Measurements from ENCODE around the gene GPR153. TPM values are rescaled to one million over a fixed set of nuclear protein-coding genes. Genes with fewer than 3 reads are reported as not detected.

The GPR153 gene
- total and polyA plus RNA-seq, 2 of the 13 experiments (the other 11 are each of a cell fraction or from before 2014, with no cell fraction given) = 0.22 to 0.31 TPM

DNA sequence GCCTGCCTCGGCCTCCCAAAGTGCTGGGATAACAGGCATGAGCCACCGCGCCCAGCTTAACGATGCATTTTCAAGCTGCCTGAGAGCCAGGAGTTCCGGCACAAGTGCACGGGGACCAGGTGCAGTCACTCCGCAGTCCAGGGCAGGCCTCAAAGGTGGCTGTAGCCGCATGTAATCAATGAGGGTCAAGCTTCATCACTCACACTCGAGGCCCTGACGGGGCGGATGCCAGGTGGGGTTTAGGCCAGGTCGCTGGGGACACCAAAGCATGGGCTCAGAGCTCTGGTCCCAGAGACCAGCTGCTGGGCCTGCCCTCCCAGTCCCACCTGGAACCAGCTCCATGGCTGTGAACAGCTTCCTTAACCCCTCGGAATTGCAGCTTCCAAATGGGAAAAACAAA lies 26.1 kb upstream of the GPR153 start:
- ChIA-PET CTCF (ENCODE audit: low intra/inter-chr PET ratio, low total read pairs) (no interaction called here), POLR2A (no interaction called here)
- Histone ChIP-seq H3K9me3 (ENCODE audit: low read length) (no peaks in the 10 kb centered on the region), H3K4me1 (ENCODE audit: insufficient read depth, low read length) (peaks cover 10% of the 10 kb centered on the region), H3K27ac (ENCODE audit: extremely low read length, insufficient read depth, low read length) (no peak overlapping the region), H4K20me1 (ENCODE audit: insufficient read depth, low read length) (no peaks in the 10 kb centered on the region), H3K9ac (ENCODE audit: insufficient read depth, low read depth, low read length) (no peak overlapping the region), H2AFZ (ENCODE audit: low read length) (no peak overlapping the region), H3K27me3 (ENCODE audit: control insufficient read depth in 1 of 2, insufficient read depth in 2 of 2, low read length in 2 of 2) (no peaks in the 10 kb centered on the region), H3K36me3 (replicated peaks in 1 of 2; ENCODE audit: control insufficient read depth in 1 of 2, insufficient read depth in 2 of 2, low read length in 2 of 2) (peaks cover 1 to 23% of the 10 kb centered on the region in 2 experiments; a peak in 4 of 5 replicates), H3K4me2 (ENCODE audit: low read depth, low read length) (no peak overlapping the region), H3K79me2 (ENCODE audit: insufficient read depth, low read length) (no peaks in the 10 kb centered on the region), H3K4me3 (replicated peaks in 1 of 3; ENCODE audit: insufficient read depth in 1 of 3, low read depth in 2 of 3, low read length in 3 of 3) (no peak overlapping the region)
- intact Hi-C loops (cut with micrococcal nuclease; ENCODE audit: unreplicated experiment) (no loop called here), in situ Hi-C loops (cut with HindIII; ENCODE audit: extremely low pct_ligation_motif_present, low pct_unique_long_range_greater_than_20kb) (no loop called here)
- no peak for TF ChIP-seq EEA1 (CRISPR knock-in tag; IDR thresholded peaks at IDR 0.05; ENCODE audit: borderline replicate concordance)
- no peak for TF ChIP-seq ZNF232 (CRISPR knock-in tag; IDR thresholded peaks at IDR 0.05; ENCODE audit: borderline replicate concordance)
- no peak for TF ChIP-seq FOXA3 (CRISPR knock-in tag; IDR thresholded peaks at IDR 0.05)
- no peak for TF ChIP-seq MTF2 (CRISPR knock-in tag; IDR thresholded peaks at IDR 0.05; ENCODE audit: borderline replicate concordance)
- TF ChIP-seq ZC3H4 (CRISPR knock-in tag; IDR thresholded peaks at IDR 0.05; ENCODE audit: borderline replicate concordance) = no peak
- TF ChIP-seq SATB2 (CRISPR knock-in tag; IDR thresholded peaks at IDR 0.05) = no peak
- TF ChIP-seq, protein P1, sequence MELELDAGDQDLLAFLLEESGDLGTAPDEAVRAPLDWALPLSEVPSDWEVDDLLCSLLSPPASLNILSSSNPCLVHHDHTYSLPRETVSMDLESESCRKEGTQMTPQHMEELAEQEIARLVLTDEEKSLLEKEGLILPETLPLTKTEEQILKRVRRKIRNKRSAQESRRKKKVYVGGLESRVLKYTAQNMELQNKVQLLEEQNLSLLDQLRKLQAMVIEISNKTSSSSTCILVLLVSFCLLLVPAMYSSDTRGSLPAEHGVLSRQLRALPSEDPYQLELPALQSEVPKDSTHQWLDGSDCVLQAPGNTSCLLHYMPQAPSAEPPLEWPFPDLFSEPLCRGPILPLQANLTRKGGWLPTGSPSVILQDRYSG (CRISPR knock-in tag; IDR thresholded peaks at IDR 0.05) = no peak
- no peak for TF ChIP-seq CBX2 (IDR thresholded peaks at IDR 0.05; ENCODE audit: low read depth, low read length)
- TF ChIP-seq CBX2 (CRISPR knock-in tag; IDR thresholded peaks at IDR 0.05; ENCODE audit: low read depth) = no peak
- TF ChIP-seq RARA (CRISPR knock-in tag; IDR thresholded peaks at IDR 0.05) = no peak
- TF ChIP-seq, protein P2, sequence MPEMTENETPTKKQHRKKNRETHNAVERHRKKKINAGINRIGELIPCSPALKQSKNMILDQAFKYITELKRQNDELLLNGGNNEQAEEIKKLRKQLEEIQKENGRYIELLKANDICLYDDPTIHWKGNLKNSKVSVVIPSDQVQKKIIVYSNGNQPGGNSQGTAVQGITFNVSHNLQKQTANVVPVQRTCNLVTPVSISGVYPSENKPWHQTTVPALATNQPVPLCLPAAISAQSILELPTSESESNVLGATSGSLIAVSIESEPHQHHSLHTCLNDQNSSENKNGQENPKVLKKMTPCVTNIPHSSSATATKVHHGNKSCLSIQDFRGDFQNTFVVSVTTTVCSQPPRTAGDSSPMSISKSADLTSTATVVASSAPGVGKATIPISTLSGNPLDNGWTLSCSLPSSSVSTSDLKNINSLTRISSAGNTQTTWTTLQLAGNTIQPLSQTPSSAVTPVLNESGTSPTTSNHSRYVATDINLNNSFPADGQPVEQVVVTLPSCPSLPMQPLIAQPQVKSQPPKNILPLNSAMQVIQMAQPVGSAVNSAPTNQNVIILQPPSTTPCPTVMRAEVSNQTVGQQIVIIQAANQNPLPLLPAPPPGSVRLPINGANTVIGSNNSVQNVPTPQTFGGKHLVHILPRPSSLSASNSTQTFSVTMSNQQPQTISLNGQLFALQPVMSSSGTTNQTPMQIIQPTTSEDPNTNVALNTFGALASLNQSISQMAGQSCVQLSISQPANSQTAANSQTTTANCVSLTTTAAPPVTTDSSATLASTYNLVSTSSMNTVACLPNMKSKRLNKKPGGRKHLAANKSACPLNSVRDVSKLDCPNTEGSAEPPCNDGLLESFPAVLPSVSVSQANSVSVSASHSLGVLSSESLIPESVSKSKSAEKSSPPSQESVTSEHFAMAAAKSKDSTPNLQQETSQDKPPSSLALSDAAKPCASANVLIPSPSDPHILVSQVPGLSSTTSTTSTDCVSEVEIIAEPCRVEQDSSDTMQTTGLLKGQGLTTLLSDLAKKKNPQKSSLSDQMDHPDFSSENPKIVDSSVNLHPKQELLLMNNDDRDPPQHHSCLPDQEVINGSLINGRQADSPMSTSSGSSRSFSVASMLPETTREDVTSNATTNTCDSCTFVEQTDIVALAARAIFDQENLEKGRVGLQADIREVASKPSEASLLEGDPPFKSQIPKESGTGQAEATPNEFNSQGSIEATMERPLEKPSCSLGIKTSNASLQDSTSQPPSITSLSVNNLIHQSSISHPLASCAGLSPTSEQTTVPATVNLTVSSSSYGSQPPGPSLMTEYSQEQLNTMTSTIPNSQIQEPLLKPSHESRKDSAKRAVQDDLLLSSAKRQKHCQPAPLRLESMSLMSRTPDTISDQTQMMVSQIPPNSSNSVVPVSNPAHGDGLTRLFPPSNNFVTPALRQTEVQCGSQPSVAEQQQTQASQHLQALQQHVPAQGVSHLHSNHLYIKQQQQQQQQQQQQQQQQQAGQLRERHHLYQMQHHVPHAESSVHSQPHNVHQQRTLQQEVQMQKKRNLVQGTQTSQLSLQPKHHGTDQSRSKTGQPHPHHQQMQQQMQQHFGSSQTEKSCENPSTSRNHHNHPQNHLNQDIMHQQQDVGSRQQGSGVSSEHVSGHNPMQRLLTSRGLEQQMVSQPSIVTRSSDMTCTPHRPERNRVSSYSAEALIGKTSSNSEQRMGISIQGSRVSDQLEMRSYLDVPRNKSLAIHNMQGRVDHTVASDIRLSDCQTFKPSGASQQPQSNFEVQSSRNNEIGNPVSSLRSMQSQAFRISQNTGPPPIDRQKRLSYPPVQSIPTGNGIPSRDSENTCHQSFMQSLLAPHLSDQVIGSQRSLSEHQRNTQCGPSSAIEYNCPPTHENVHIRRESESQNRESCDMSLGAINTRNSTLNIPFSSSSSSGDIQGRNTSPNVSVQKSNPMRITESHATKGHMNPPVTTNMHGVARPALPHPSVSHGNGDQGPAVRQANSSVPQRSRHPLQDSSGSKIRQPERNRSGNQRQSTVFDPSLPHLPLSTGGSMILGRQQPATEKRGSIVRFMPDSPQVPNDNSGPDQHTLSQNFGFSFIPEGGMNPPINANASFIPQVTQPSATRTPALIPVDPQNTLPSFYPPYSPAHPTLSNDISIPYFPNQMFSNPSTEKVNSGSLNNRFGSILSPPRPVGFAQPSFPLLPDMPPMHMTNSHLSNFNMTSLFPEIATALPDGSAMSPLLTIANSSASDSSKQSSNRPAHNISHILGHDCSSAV (CRISPR knock-in tag; IDR thresholded peaks at IDR 0.05; ENCODE audit: borderline replicate concordance) = no peak
- TF ChIP-seq ZNF451 (CRISPR knock-in tag; IDR thresholded peaks at IDR 0.05) = no peak
- TF ChIP-seq YY1 (IDR thresholded peaks at IDR 0.05; ENCODE audit: insufficient read depth, insufficient replicate concordance, low read depth, low read length) = no peak
- TF ChIP-seq, protein P3, sequence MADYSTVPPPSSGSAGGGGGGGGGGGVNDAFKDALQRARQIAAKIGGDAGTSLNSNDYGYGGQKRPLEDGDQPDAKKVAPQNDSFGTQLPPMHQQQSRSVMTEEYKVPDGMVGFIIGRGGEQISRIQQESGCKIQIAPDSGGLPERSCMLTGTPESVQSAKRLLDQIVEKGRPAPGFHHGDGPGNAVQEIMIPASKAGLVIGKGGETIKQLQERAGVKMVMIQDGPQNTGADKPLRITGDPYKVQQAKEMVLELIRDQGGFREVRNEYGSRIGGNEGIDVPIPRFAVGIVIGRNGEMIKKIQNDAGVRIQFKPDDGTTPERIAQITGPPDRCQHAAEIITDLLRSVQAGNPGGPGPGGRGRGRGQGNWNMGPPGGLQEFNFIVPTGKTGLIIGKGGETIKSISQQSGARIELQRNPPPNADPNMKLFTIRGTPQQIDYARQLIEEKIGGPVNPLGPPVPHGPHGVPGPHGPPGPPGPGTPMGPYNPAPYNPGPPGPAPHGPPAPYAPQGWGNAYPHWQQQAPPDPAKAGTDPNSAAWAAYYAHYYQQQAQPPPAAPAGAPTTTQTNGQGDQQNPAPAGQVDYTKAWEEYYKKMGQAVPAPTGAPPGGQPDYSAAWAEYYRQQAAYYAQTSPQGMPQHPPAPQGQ (CRISPR knock-in tag; IDR thresholded peaks at IDR 0.05; ENCODE audit: borderline replicate concordance) = no peak
- TF ChIP-seq RFXANK (CRISPR knock-in tag; IDR thresholded peaks at IDR 0.05) = no peak
- TF ChIP-seq ZNF883 (CRISPR knock-in tag; IDR thresholded peaks at IDR 0.05; ENCODE audit: not compliant biosample characterization) = no peak
- DNase-seq (ENCODE audit: low spot score) = no peak
- WGBS (ENCODE audit: low lambda C conversion rate) = 88% methylated on average over 1 of the region's 13 CpGs
- BruUV-seq (replicated peaks) = no TSS peak
- no peak for FAIRE-seq
- no peak for ATAC-seq

Data from HepG2 (cell line).